ENCODE measurements around the gene ITIH1. TPM values are rescaled to one million over a fixed set of nuclear protein-coding genes. Genes with fewer than 3 reads are reported as not detected.

The ITIH1 gene
- total RNA-seq, 1 experiment from 2014 or later = 0.31 TPM

DNA sequence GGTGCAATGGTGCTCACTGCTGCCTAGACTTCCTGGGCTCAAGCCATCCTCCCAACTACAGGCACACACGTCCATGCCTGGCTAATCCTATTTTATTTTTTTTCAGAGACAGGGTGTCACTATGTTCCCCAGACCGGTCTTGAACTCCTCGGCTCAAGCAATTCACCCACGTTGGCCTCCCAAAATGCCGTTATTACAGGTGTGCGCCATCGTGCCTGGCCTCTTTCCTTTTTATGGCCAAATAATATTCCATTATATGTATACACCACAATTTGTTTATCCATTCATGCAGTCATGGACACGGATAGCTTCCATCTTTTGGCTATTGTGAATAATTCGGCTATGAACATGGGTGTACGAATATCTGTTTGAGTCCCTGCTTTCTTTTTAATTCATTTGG, 5.7 kb upstream of the ITIH1 start:
- H3K4me1 ChIP-seq (ENCODE audit: control insufficient read depth, insufficient read depth, low read length) = peaks cover 12% of the 10 kb centered on the region
- ChIA-PET CTCF (no interaction called here), POLR2A (interaction anchor here (0.7 kb wide), 1 partner anchor 66 kb away, joined by 9 read pairs; the partner anchor contains the start of gene SPCS1)
- H3K4me3 ChIP-seq (ENCODE audit: low read depth in 2 of 2, low read length in 2 of 2) = peak overlapping the region in 1 of 2 experiments; percentile 84; a peak in 2 of 4 replicates
- no peaks in the 10 kb centered on the region for H3K9me3 ChIP-seq (ENCODE audit: control insufficient read depth, insufficient read depth, low read depth, low read length)
- in situ Hi-C loops (cut with HindIII; ENCODE audit: low pct_unique_long_range_greater_than_20kb, low sequenced_read_pairs) = no loop called here
- intact Hi-C loops (cut with micrococcal nuclease; ENCODE audit: unreplicated experiment) = no loop called here
- no peaks in the 10 kb centered on the region for H3K27me3 ChIP-seq (ENCODE audit: control insufficient read depth, insufficient read depth, low read length)
- no peaks in the 10 kb centered on the region for H3K36me3 ChIP-seq (ENCODE audit: control insufficient read depth, insufficient read depth, low read length)
- H3K27ac ChIP-seq (ENCODE audit: low read length) = peak overlapping the region; percentile 94
- BruUV-seq (replicated peaks) = no TSS peak
- TF ChIP-seq TCF7L2 (IDR thresholded peaks at IDR 0.05; ENCODE audit: low read depth, low read length) (no peak), SIN3A (IDR thresholded peaks at IDR 0.05; ENCODE audit: borderline replicate concordance, insufficient read depth, low read depth, low read length) (no peak)
- DNase-seq (ENCODE audit: low read depth, low spot score) (no peak), ATAC-seq (no peak)

DNA sequence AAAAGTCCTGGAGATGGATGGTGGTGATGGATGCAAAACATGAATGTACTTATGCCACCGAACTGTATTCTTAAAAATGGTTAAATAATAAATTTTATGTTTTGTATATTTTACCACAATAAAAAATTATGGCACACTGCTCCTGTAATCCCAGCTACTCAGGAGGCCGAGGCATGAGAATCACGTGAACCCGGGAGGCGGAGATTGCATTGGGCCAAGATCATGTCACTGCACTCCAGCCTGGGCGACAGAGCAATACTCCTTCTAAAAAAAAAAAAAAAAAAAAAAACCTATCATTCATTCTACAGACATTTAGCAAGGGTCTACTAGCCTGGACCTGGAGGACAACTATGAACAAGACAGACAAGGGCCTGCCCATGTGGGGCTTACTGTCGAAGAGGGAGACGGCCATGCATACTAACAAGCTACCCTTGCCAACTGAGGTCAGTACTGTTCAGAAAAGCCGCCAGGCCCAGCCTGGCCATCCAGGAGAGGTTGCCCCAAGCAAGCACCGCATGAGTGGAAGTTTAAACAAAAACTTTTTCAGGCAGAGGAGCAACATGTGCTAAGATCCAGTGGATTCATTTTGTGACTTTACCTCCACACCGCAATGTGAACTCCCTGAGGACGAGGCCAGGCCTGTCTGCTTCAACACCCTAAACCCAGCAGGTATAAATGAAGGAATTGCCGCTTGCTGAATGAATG, 3.9 kb upstream of the ITIH1 start:
- Histone ChIP-seq H3K27me3 (ENCODE audit: control insufficient read depth, insufficient read depth, low read length) (no peaks in the 10 kb centered on the region), H3K9me3 (ENCODE audit: control insufficient read depth, insufficient read depth, low read depth, low read length) (no peaks in the 10 kb centered on the region), H3K27ac (ENCODE audit: low read length) (no peak overlapping the region), H3K36me3 (ENCODE audit: control insufficient read depth, insufficient read depth, low read length) (no peaks in the 10 kb centered on the region), H3K4me3 (ENCODE audit: low read depth in 2 of 2, low read length in 2 of 2) (no peak overlapping the region), H3K4me1 (ENCODE audit: control insufficient read depth, insufficient read depth, low read length) (peaks cover 12% of the 10 kb centered on the region)
- no peak for DNase-seq (ENCODE audit: low read depth, low spot score)
- no peak for ATAC-seq
- intact Hi-C loops (cut with micrococcal nuclease; ENCODE audit: unreplicated experiment) (no loop called here), in situ Hi-C loops (cut with HindIII; ENCODE audit: low pct_unique_long_range_greater_than_20kb, low sequenced_read_pairs) (no loop called here)
- no TSS peak for BruUV-seq (replicated peaks)
- POLR2A ChIA-PET = interaction anchor here (0.7 kb wide), 1 partner anchor 14 kb away, joined by 14 read pairs; no protein-coding TSS in a partner anchor
- CTCF ChIA-PET = no interaction called here
- TF ChIP-seq, protein P1, sequence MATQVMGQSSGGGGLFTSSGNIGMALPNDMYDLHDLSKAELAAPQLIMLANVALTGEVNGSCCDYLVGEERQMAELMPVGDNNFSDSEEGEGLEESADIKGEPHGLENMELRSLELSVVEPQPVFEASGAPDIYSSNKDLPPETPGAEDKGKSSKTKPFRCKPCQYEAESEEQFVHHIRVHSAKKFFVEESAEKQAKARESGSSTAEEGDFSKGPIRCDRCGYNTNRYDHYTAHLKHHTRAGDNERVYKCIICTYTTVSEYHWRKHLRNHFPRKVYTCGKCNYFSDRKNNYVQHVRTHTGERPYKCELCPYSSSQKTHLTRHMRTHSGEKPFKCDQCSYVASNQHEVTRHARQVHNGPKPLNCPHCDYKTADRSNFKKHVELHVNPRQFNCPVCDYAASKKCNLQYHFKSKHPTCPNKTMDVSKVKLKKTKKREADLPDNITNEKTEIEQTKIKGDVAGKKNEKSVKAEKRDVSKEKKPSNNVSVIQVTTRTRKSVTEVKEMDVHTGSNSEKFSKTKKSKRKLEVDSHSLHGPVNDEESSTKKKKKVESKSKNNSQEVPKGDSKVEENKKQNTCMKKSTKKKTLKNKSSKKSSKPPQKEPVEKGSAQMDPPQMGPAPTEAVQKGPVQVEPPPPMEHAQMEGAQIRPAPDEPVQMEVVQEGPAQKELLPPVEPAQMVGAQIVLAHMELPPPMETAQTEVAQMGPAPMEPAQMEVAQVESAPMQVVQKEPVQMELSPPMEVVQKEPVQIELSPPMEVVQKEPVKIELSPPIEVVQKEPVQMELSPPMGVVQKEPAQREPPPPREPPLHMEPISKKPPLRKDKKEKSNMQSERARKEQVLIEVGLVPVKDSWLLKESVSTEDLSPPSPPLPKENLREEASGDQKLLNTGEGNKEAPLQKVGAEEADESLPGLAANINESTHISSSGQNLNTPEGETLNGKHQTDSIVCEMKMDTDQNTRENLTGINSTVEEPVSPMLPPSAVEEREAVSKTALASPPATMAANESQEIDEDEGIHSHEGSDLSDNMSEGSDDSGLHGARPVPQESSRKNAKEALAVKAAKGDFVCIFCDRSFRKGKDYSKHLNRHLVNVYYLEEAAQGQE (IDR thresholded peaks at IDR 0.05; ENCODE audit: insufficient read depth in 1 of 2, low read depth in 2 of 2, low read length in 1 of 2) = no peak
- TF ChIP-seq, protein P2, sequence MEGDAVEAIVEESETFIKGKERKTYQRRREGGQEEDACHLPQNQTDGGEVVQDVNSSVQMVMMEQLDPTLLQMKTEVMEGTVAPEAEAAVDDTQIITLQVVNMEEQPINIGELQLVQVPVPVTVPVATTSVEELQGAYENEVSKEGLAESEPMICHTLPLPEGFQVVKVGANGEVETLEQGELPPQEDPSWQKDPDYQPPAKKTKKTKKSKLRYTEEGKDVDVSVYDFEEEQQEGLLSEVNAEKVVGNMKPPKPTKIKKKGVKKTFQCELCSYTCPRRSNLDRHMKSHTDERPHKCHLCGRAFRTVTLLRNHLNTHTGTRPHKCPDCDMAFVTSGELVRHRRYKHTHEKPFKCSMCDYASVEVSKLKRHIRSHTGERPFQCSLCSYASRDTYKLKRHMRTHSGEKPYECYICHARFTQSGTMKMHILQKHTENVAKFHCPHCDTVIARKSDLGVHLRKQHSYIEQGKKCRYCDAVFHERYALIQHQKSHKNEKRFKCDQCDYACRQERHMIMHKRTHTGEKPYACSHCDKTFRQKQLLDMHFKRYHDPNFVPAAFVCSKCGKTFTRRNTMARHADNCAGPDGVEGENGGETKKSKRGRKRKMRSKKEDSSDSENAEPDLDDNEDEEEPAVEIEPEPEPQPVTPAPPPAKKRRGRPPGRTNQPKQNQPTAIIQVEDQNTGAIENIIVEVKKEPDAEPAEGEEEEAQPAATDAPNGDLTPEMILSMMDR (IDR thresholded peaks at IDR 0.05) = no peak
- TF ChIP-seq TCF7L2 (IDR thresholded peaks at IDR 0.05; ENCODE audit: low read depth, low read length) (no peak), POLR2AphosphoS5 (IDR thresholded peaks at IDR 0.05; ENCODE audit: low read depth, low read length) (no peak), SIN3A (IDR thresholded peaks at IDR 0.05; ENCODE audit: borderline replicate concordance, insufficient read depth, low read depth, low read length) (no peak)

Measured in Panc1 (cell line).